BJ (cell line): Measurements from ENCODE around the gene LRRC63. TPM values are rescaled to one million over a fixed set of nuclear protein-coding genes. Genes with fewer than 3 reads are reported as not detected.

Source experiments
- CTCF ChIA-PET: fragments of 350-600 bp; formaldehyde crosslinking; extraction: SDS; loops from one replicate; lab custom pipeline; 2021; ENCODE audit warnings: antibody characterized with exemption, inconsistent platforms; lab: Yijun Ruan, JAX
- POLR2A ChIA-PET: fragments of 300-600 bp; sonication (Branson Sonifier 250); formaldehyde crosslinking; extraction: SDS; loops from one replicate; lab custom pipeline; 2021; ENCODE audit warnings: antibody characterized with exemption; lab: Charles Lee
- DNase-seq: peaks from one replicate; pipeline ENCODE4 v3.0.0-alpha.2; 2011; ENCODE audit warnings: low read depth
- H3K27me3 ChIP-seq: 2 replicates; pipeline ENCODE4 v1.6.0; 2011; ENCODE audit warnings: low read length; ENCODE audit not compliant: control insufficient read depth, insufficient read depth
- H3K36me3 ChIP-seq: 2 replicates; pipeline ENCODE4 v1.5.1; 2011; ENCODE audit warnings: low read length; ENCODE audit not compliant: control insufficient read depth, insufficient read depth
- H3K4me3 ChIP-seq: 2 replicates; pipeline ENCODE4 v1.5.1; 2011; ENCODE audit warnings: low read depth, mild to moderate bottlenecking, control low read depth, low read length
- CTCF ChIP-seq: IDR thresholded peaks from 2 replicates; pipeline ENCODE4 v1.5.1; 2011; ENCODE audit warnings: low read depth, mild to moderate bottlenecking, control low read depth, inconsistent platforms, low read length, moderate library complexity; ENCODE audit not compliant: insufficient read depth
- polyA plus RNA-seq: library from polyadenylated mRNA; depleted of rRNA; stranded (reverse); fragments of >200 nt; gene quantifications from 2 replicates; pipeline ENCODE4 v1.2.3, GENCODE V29; 2011

The LRRC63 gene
- polyA plus RNA-seq, 1 experiment, result not detected

- TF ChIP-seq CTCF, result no peak
- H3K36me3 ChIP-seq, result no peaks in the 10 kb centered on the region
- CTCF ChIA-PET, result no interaction called here
- H3K27me3 ChIP-seq, result no peaks in the 10 kb centered on the region; the same call in 1 of the 2 replicates
- POLR2A ChIA-PET, result no interaction called here
- no peak for DNase-seq
- no peak overlapping the region for H3K4me3 ChIP-seq
Measured at GRCh38 chr13:46181377-46181839, 30.3 kb upstream of the LRRC63 start.

- TF ChIP-seq CTCF, result no peak
- POLR2A ChIA-PET, result no interaction called here
- Histone ChIP-seq H3K27me3 (no peaks in the 10 kb centered on the region; the same call in 1 of the 2 replicates), H3K4me3 (no peak within 1 kb of the TSS), H3K36me3 (no peaks in the 10 kb centered on the region)
- no peak for DNase-seq
- CTCF ChIA-PET, result no interaction called here
Measured at GRCh38 chr13:46181840-46182490, 29.8 kb upstream of the LRRC63 start, which contains the start of gene LCP1. Gene LCP1, minus strand, starts transcription at chr13:46182177. Its CDS starts 22,515 bp downstream, at chr13:46159662.

DNA sequence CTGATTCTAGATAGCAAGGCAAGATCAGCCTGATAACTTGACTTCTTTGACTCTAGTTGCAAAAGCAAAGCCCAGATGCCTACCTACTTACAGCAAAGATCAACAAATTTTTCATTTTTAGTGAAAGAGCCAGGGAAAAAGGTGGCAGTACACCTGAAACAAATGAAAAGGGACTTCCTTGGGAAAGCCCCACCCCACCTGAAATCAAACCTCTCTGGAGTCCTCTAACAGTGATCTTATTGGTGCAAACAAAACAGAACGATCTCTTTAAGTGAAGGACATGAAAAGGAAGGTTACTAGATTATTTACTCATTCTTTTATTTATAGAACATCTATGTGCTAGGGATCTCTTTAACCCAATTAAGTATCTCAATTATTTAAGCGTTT is 29.2 kb upstream of the LRRC63 start:
- H3K27me3 ChIP-seq, result no peaks in the 10 kb centered on the region; the same call in 1 of the 2 replicates
- CTCF ChIA-PET, result no interaction called here
- POLR2A ChIA-PET, result no interaction called here
- no peak for DNase-seq
- no peak overlapping the region for H3K4me3 ChIP-seq
- no peaks in the 10 kb centered on the region for H3K36me3 ChIP-seq
- no peak for TF ChIP-seq CTCF

DNA sequence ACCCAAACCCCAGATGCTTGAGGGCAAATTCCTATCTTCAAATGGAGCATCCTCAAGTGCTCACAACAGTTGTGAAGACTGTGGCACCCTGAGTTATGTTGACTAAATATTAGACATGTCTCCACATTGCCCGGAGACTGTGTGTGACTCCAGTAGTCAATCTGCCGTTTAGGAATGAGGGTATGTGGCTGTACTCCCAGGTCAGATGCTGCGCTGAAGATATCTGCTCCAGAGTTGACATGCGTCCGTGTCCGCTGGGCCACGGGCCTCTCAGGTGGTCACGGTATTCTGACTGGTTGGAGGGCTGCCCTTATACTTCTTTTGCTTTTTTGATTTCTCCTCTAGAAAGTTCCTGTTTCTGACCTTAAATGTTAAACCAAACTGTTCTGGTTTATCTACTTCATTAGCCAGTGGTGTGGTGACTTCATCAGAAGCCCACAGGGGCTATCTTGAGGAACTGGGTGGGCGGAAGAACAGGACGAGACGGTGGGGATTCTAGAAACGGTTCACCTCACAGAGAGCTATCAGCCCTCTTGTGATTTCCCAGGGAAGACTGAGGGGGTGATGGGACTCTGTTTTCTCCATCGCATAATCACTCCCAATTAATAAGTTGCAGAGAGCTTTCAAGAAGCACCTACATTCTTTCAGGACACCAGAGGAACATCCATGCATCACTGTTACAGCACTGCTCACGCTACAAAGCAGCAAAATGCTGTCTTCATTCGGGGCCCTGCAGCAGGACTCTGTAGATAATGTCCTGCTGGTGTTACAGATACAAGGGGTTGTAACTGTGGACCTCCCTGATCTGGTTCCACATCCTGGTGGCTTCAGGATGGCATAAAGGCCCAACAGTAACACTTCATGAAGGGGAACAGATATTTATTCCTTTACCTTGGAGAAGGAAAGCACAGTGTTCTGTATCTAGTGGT is 28.4 kb upstream of the LRRC63 start:
- no peaks in the 10 kb centered on the region; the same call in 1 of the 2 replicates for H3K27me3 ChIP-seq
- CTCF ChIA-PET, result no interaction called here
- no peak overlapping the region for H3K4me3 ChIP-seq
- H3K36me3 ChIP-seq, result no peaks in the 10 kb centered on the region
- POLR2A ChIA-PET, result no interaction called here
- no peak for TF ChIP-seq CTCF
- no peak for DNase-seq

DNA sequence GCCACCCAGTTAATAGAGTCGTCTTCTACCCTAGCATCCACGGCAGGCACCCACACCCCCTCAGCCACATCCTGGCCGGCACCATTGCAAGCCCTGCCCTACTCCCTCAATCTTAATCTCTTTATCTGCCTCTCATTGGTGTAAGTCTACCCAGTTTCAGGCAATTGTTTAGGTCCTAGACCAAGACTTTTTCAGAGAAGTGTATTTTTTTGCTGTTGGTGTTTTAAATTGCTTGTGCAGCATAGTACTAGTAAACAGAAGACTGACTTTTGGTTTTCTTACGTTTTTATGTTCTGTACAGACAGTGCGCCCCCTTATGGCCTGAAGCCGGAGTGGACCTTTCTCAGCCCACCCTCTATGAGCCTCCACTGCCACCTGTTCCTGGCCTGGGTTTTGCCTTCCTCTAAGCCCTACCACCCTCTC is 27.4 kb upstream of the LRRC63 start:
- peak; percentile 41 for TF ChIP-seq CTCF
- no peaks in the 10 kb centered on the region for H3K36me3 ChIP-seq
- POLR2A ChIA-PET, result no interaction called here
- CTCF ChIA-PET, result no interaction called here
- H3K27me3 ChIP-seq, result no peaks in the 10 kb centered on the region; the same call in 1 of the 2 replicates
- no peak for DNase-seq
- no peak overlapping the region for H3K4me3 ChIP-seq
